ENCODE measurements around the gene ARNT2. TPM values are rescaled to one million over a fixed set of nuclear protein-coding genes. Genes with fewer than 3 reads are reported as not detected.

ARNT2 gene
- total RNA-seq, 1 experiment from 2014 or later = 7.0 TPM

GRCh38 chr15:80582816-80583423 lies 178.7 kb downstream of the ARNT2 start:
- H3K36me3 Mint-ChIP-seq = no peaks in the 10 kb centered on the region

More at GRCh38 chr15:80582816-80583423, 178.7 kb downstream of the ARNT2 start:
- Mint-ChIP-seq H3K27me3 (ENCODE audit: low read depth) (no peaks in the 10 kb centered on the region), H3K27ac (no peak overlapping the region), H3K4me3 (no peak overlapping the region), H3K4me1 (peaks cover 23% of the 10 kb centered on the region), H3K9me3 (no peaks in the 10 kb centered on the region)
- ChIA-PET POLR2A (no interaction called here), CTCF (interaction anchor here (2.3 to 4.3 kb wide), 2 partner anchors 15 kb away, joined by 5 to 22 read pairs; no protein-coding TSS in a partner anchor)
- ATAC-seq (no peak), DNase-seq (ENCODE audit: low spot score) (no peak)
- TF ChIP-seq TP53 (CRISPR knock-in tag; IDR thresholded peaks at IDR 0.05) (no peak), USF1 (CRISPR knock-in tag; IDR thresholded peaks at IDR 0.05) (no peak), HMGA2 (CRISPR knock-in tag; IDR thresholded peaks at IDR 0.05) (no peak), ZNF423 (CRISPR knock-in tag; IDR thresholded peaks at IDR 0.05) (no peak), AR (CRISPR knock-in tag; IDR thresholded peaks at IDR 0.05) (no peak), ATF2 (CRISPR knock-in tag; IDR thresholded peaks at IDR 0.05; ENCODE audit: borderline replicate concordance, low read depth) (no peak), AFF4 (CRISPR knock-in tag; IDR thresholded peaks at IDR 0.05; ENCODE audit: borderline replicate concordance) (no peak), JUN (CRISPR knock-in tag; IDR thresholded peaks at IDR 0.05) (no peak), MLX (CRISPR knock-in tag; IDR thresholded peaks at IDR 0.05) (no peak), JAZF1 (CRISPR knock-in tag; IDR thresholded peaks at IDR 0.05) (no peak), ZNF532 (CRISPR knock-in tag; IDR thresholded peaks at IDR 0.05; ENCODE audit: borderline replicate concordance) (no peak), NR1H2 (CRISPR knock-in tag; IDR thresholded peaks at IDR 0.05) (no peak), NR3C1 (CRISPR knock-in tag; conservative IDR thresholded peaks at IDR 0.05; ENCODE audit: low read depth) (no peak), TCF7 (CRISPR knock-in tag; IDR thresholded peaks at IDR 0.05; ENCODE audit: low read depth) (no peak), GTF2I (CRISPR knock-in tag; conservative IDR thresholded peaks at IDR 0.05) (no peak)
